SU-DHL-6 (cell line): ENCODE data around the gene CBX5.

ENCODE experiments used
- CTCF ChIP-seq: fragments of 200-600 bp; sonication (generic); IDR thresholded peaks from one replicate; pipeline ENCODE4 v1.5.1; 2017; ENCODE audit warnings: antibody characterized with exemption, mild to moderate bottlenecking, low read length, moderate library complexity; ENCODE audit not compliant: insufficient read depth, poor library complexity, severe bottlenecking
- EZH2phosphoT487 ChIP-seq: fragments of 200-600 bp; sonication (generic), shearing (Covaris generic); conservative IDR thresholded peaks from 2 replicates; pipeline ENCODE4 v1.6.1; 2018; ENCODE audit warnings: mild to moderate bottlenecking, antibody characterized with exemption, low read length, moderate library complexity, mixed read lengths

GRCh38 chr12:54222609-54223008 is 57.3 kb downstream of the CBX5 start:
- TF ChIP-seq CTCF (no peak), EZH2phosphoT487 (no peak)
